BJ (cell line): Measurements from ENCODE around the gene ALX4. TPM values are rescaled to one million over a fixed set of nuclear protein-coding genes. Genes with fewer than 3 reads are reported as not detected.

Experiments used
- CTCF ChIA-PET: fragments of 350-600 bp; formaldehyde crosslinking; extraction: SDS; loops from one replicate; lab custom pipeline; 2021; ENCODE audit warnings: antibody characterized with exemption, inconsistent platforms; lab: Yijun Ruan, JAX
- POLR2A ChIA-PET: fragments of 300-600 bp; sonication (Branson Sonifier 250); formaldehyde crosslinking; extraction: SDS; loops from one replicate; lab custom pipeline; 2021; ENCODE audit warnings: antibody characterized with exemption; lab: Charles Lee
- DNase-seq: peaks from one replicate; pipeline ENCODE4 v3.0.0-alpha.2; 2011; ENCODE audit warnings: low read depth
- H3K27me3 ChIP-seq: 2 replicates; pipeline ENCODE4 v1.6.0; 2011; ENCODE audit warnings: low read length; ENCODE audit not compliant: control insufficient read depth, insufficient read depth
- H3K36me3 ChIP-seq: 2 replicates; pipeline ENCODE4 v1.5.1; 2011; ENCODE audit warnings: low read length; ENCODE audit not compliant: control insufficient read depth, insufficient read depth
- H3K4me3 ChIP-seq: 2 replicates; pipeline ENCODE4 v1.5.1; 2011; ENCODE audit warnings: low read depth, mild to moderate bottlenecking, control low read depth, low read length
- CTCF ChIP-seq: IDR thresholded peaks from 2 replicates; pipeline ENCODE4 v1.5.1; 2011; ENCODE audit warnings: low read depth, mild to moderate bottlenecking, control low read depth, inconsistent platforms, low read length, moderate library complexity; ENCODE audit not compliant: insufficient read depth
- polyA plus RNA-seq: library from polyadenylated mRNA; depleted of rRNA; stranded (reverse); fragments of >200 nt; gene quantifications from 2 replicates; pipeline ENCODE4 v1.2.3, GENCODE V29; 2011; rRNA removed

The ALX4 gene
- polyA plus RNA-seq, 1 experiment: 2.2 TPM

- no peaks in the 10 kb centered on the region for H3K27me3 ChIP-seq
- POLR2A ChIA-PET: no interaction called here
- peaks cover under 1% of the 10 kb centered on the region; the same call in 1 of the 2 replicates for H3K36me3 ChIP-seq
- no peak overlapping the region for H3K4me3 ChIP-seq
- no peak for TF ChIP-seq CTCF
- CTCF ChIA-PET: interaction anchor here (0.7 to 1.3 kb wide), 2 partner anchors 20 to 21 kb away, joined by 3 to 4 read pairs; no protein-coding TSS in a partner anchor
- DNase-seq: no peak
Measured at GRCh38 chr11:44212128-44212527, 97.8 kb downstream of the ALX4 start.

Other genes with a start within 250 kb of the ALX4 start
- 8.1 and 13.7 TPM in 2 replicates for gene ACCS, start 243.9 kb downstream of the ALX4 start, polyA plus RNA-seq
- 171 and 196 TPM in 2 replicates for gene EXT2, start 214.5 kb downstream of the ALX4 start, polyA plus RNA-seq